ENCODE measurements around the gene CDC42SE2.

CDC42SE2 gene

GRCh38 chr5:131258733-131259132, 5.1 kb upstream of the CDC42SE2 start:
- H3K4me3 ChIP-seq (ENCODE audit: low read length), result no peak overlapping the region
- TF ChIP-seq CTCF (IDR thresholded peaks at IDR 0.05; ENCODE audit: insufficient read depth, low read depth, low read length, missing control alignments), result no peak
- DNase-seq (ENCODE audit: low read depth), result peak; percentile 48

GRCh38 chr5:131259326-131259725, 4.5 kb upstream of the CDC42SE2 start:
- no peak for DNase-seq (ENCODE audit: low read depth)
- TF ChIP-seq CTCF (IDR thresholded peaks at IDR 0.05; ENCODE audit: insufficient read depth, low read depth, low read length, missing control alignments), result no peak
- no peak overlapping the region for H3K4me3 ChIP-seq (ENCODE audit: low read length)

- peak; percentile 73 for DNase-seq (ENCODE audit: low read depth)
- TF ChIP-seq CTCF (IDR thresholded peaks at IDR 0.05; ENCODE audit: insufficient read depth, low read depth, low read length, missing control alignments), result no peak
- no peak overlapping the region for H3K4me3 ChIP-seq (ENCODE audit: low read length)
Measured at GRCh38 chr5:131260895-131261294, 3.0 kb upstream of the CDC42SE2 start.

- no peak for DNase-seq (ENCODE audit: low read depth)
- no peak overlapping the region for H3K4me3 ChIP-seq (ENCODE audit: low read length)
- TF ChIP-seq CTCF (IDR thresholded peaks at IDR 0.05; ENCODE audit: insufficient read depth, low read depth, low read length, missing control alignments), result no peak
Measured at GRCh38 chr5:131261483-131261882, 2.4 kb upstream of the CDC42SE2 start.

GRCh38 chr5:131262953-131263541, 806 bp upstream of the CDC42SE2 start:
- peak; percentile 29 for DNase-seq (ENCODE audit: low read depth)
- H3K4me3 ChIP-seq (ENCODE audit: low read length), result peak overlapping the region; percentile 75
- no peak for TF ChIP-seq CTCF (IDR thresholded peaks at IDR 0.05; ENCODE audit: insufficient read depth, low read depth, low read length, missing control alignments)

GRCh38 chr5:131264451-131265099, 722 bp downstream of the CDC42SE2 start:
- no peak for TF ChIP-seq CTCF (IDR thresholded peaks at IDR 0.05; ENCODE audit: insufficient read depth, low read depth, low read length, missing control alignments)
- peak; percentile 52 for DNase-seq (ENCODE audit: low read depth)
- H3K4me3 ChIP-seq (ENCODE audit: low read length), result peak overlapping the region; percentile 89
